HG02759 (cell line): ENCODE results near the gene DHCR7.

Source experiments
- ATAC-seq: cut with Tn5 transposase; IDR thresholded peaks from one replicate; pipeline ENCODE4 v1.9.1; 2021; ENCODE audit warnings: mild to moderate bottlenecking, moderate library complexity; ENCODE audit not compliant: unreplicated experiment

Gene DHCR7

GRCh38 chr11:71387784-71388636 is 60.2 kb downstream of the DHCR7 start:
- no peak for ATAC-seq

GRCh38 chr11:71387200-71387599 is 61.0 kb downstream of the DHCR7 start:
- ATAC-seq, result no peak

- no peak for ATAC-seq
These were observed 62.0 kb downstream of the DHCR7 start for GRCh38 chr11:71386202-71386601.

- no peak for ATAC-seq
These were observed 63.1 kb downstream of the DHCR7 start for GRCh38 chr11:71385091-71385490.

GRCh38 chr11:71384561-71384960 is 63.6 kb downstream of the DHCR7 start:
- ATAC-seq, result no peak
